PC-9 (cell line): ENCODE data around the gene DPYSL3.

Experiments
- EZH2 ChIP-seq: fragments of 200-600 bp; sonication (generic); IDR thresholded peaks from 2 replicates; pipeline ENCODE4 v1.8.0; 2017; ENCODE audit warnings: antibody characterized with exemption, low read depth
- TF ChIP-seq, protein P1 (sequence below): fragments of 200-600 bp; sonication (generic); conservative IDR thresholded peaks from 2 replicates; pipeline ENCODE4 v1.6.1; 2017; ENCODE audit warnings: mixed run types, antibody characterized with exemption, mild to moderate bottlenecking, moderate library complexity

DNA sequence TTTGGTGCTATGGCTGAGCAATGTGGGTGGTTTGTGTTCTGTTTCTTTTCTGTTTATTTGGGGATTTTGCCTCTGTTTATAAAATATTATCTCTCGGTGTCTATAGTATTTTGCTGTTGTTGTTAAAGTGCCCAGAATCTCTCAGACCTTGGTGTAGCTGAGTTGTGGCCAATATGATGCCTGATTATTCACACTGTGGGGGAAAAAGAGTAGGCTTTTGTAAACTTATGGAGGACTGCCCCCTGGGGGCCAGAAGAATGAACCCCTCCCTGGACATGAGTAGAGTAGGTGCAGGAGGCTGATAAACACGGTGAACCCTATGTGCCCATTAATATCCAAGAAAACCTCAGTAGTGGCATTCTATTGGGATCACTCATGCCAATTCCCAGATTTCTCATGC lies 49.0 kb upstream of the DPYSL3 start:
- TF ChIP-seq, protein P1, sequence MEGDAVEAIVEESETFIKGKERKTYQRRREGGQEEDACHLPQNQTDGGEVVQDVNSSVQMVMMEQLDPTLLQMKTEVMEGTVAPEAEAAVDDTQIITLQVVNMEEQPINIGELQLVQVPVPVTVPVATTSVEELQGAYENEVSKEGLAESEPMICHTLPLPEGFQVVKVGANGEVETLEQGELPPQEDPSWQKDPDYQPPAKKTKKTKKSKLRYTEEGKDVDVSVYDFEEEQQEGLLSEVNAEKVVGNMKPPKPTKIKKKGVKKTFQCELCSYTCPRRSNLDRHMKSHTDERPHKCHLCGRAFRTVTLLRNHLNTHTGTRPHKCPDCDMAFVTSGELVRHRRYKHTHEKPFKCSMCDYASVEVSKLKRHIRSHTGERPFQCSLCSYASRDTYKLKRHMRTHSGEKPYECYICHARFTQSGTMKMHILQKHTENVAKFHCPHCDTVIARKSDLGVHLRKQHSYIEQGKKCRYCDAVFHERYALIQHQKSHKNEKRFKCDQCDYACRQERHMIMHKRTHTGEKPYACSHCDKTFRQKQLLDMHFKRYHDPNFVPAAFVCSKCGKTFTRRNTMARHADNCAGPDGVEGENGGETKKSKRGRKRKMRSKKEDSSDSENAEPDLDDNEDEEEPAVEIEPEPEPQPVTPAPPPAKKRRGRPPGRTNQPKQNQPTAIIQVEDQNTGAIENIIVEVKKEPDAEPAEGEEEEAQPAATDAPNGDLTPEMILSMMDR = 0 out of 2 replicates have a peak, but pooled peaks have one; percentile 13
- no peak for TF ChIP-seq EZH2
